ENCODE data around the gene ETNK1.

GRCh38 chr12:22709292-22709691, 84.3 kb downstream of the ETNK1 start:
- TF ChIP-seq POLR2A (IDR thresholded peaks at IDR 0.05; ENCODE audit: extremely low read depth, insufficient read length): no peak
- TF ChIP-seq CTCF (IDR thresholded peaks at IDR 0.05; ENCODE audit: low read depth, low read length): peak; percentile 15

All from NB4 (cell line).